Rectal smooth muscle tissue (tissue), 1 donor: ENCODE measurements around the gene TNIK.

Experiments
- H3K27ac ChIP-seq: one replicate; pipeline ENCODE4 v1.7.0; 2013; ENCODE audit warnings: low read depth, low read length, inconsistent platforms
- H3K27me3 ChIP-seq: one replicate; pipeline ENCODE4 v1.7.0; 2013; ENCODE audit warnings: low read length; ENCODE audit not compliant: control insufficient read depth, insufficient read depth
- H3K36me3 ChIP-seq: one replicate; pipeline ENCODE4 v1.7.0; 2013; ENCODE audit warnings: low read length; ENCODE audit not compliant: control insufficient read depth, insufficient read depth
- H3K4me1 ChIP-seq: one replicate; pipeline ENCODE4 v1.7.0; 2013; ENCODE audit warnings: low read length; ENCODE audit not compliant: control insufficient read depth, insufficient read depth
- H3K4me3 ChIP-seq: one replicate; pipeline ENCODE4 v1.7.0; 2013; ENCODE audit warnings: low read length
- H3K9ac ChIP-seq: one replicate; pipeline ENCODE4 v1.7.0; 2013; ENCODE audit warnings: low read length

TNIK gene

GRCh38 chr3:171464462-171464861, 4.3 kb upstream of the TNIK start:
- Histone ChIP-seq H3K27me3 (no peaks in the 10 kb centered on the region), H3K36me3 (no peaks in the 10 kb centered on the region), H3K9ac (no peak overlapping the region), H3K4me3 (no peak overlapping the region), H3K27ac (no peak overlapping the region), H3K4me1 (peaks cover 4% of the 10 kb centered on the region)

DNA sequence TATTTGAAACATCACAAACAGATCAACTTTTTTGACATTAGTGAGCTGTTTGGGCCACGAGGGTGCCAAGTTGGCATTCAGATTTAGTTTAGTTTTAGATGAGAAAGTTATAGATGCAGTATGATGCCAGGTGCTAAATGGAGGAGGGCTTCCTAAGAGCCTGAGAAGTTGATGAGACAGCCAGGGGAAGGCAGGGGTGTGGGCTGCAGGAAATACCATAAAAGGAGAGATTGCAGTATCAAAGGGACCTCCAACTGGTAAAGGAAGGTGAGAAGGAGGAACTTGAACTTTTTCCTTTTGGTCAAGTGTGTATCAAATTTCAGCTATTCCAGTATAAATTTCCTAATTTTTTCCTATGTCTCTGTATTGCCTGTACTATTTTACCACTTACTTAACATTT, 2.0 kb upstream of the TNIK start:
- peaks cover 8% of the 10 kb centered on the region for H3K4me1 ChIP-seq
- H3K4me3 ChIP-seq, result no peak overlapping the region
- H3K27ac ChIP-seq, result no peak overlapping the region
- no peaks in the 10 kb centered on the region for H3K36me3 ChIP-seq
- no peak overlapping the region for H3K9ac ChIP-seq
- no peaks in the 10 kb centered on the region for H3K27me3 ChIP-seq

GRCh38 chr3:171461525-171461917, 1.3 kb upstream of the TNIK start:
- Histone ChIP-seq H3K9ac (no peak overlapping the region), H3K27me3 (no peaks in the 10 kb centered on the region), H3K4me1 (peaks cover 8% of the 10 kb centered on the region), H3K36me3 (no peaks in the 10 kb centered on the region), H3K27ac (peak overlapping the region; percentile 82), H3K4me3 (peak overlapping the region; percentile 93)

- Histone ChIP-seq H3K9ac (peak overlapping the region; percentile 55), H3K27ac (peak overlapping the region; percentile 82), H3K27me3 (no peaks in the 10 kb centered on the region), H3K4me1 (peaks cover 8% of the 10 kb centered on the region), H3K4me3 (peak overlapping the region; percentile 93), H3K36me3 (no peaks in the 10 kb centered on the region)
These were observed 720 bp upstream of the TNIK start for GRCh38 chr3:171460725-171461524.

- H3K9ac ChIP-seq, result peak overlapping the region; percentile 45
- no peaks in the 10 kb centered on the region for H3K36me3 ChIP-seq
- no peaks in the 10 kb centered on the region for H3K27me3 ChIP-seq
- H3K4me1 ChIP-seq, result peaks cover 8% of the 10 kb centered on the region
- H3K27ac ChIP-seq, result peak overlapping the region; percentile 82
- H3K4me3 ChIP-seq, result peak overlapping the region; percentile 93
These were observed 866 bp downstream of the TNIK start for GRCh38 chr3:171459137-171459941.

DNA sequence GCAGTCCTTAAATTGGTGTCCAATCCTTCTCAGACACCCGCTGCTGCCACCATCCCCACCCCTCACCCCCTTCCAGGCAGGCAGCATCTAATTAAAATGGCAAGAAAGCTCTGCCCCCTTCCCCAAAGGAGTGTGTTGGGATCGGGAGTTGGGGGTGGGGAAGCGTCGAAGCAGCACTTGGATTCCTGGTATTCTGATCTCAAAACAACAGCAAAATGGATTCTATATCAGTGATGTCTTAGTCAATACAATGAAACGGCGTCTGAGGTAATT, 1.4 kb downstream of the TNIK start:
- Histone ChIP-seq H3K4me1 (peaks cover 8% of the 10 kb centered on the region), H3K9ac (peak overlapping the region; percentile 10), H3K4me3 (peak overlapping the region; percentile 93), H3K27ac (no peak overlapping the region), H3K36me3 (no peaks in the 10 kb centered on the region), H3K27me3 (no peaks in the 10 kb centered on the region)

DNA sequence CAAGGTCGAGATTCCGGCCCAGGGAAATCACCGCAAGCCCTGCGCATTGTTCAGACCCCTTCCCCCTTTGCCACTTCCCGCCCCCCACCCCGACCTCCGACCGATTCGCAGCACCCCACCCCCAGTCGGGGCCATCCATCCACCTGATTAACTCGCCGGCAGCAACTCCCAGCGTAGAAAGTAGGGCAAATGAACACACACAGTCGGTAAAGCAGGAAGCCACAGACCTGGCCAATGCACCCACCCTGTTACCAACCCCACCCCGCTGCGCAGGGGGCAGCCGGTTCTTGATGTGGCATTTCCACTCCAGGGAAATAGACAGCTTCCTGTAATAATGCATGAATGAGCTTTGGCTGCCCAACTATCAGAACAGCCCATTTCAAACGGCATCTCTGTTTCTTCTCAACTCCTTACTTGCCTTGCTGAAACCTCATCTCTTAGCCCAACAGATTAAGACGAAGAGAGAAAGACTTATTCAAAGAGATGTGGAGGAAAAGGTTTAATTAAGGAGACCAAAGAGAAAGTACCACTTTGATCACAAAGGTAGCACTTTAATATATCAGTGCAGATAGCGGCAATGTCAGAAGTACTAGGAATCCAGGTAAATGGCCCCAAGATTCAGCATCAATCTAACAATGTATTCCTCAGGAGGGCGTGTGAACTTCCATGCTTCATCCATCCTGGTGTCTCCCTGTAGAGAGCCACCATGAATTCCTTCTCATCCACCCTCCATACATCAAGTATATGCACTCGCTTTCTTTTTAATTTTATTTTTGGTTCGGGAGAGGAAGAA, 1.9 kb downstream of the TNIK start:
- Histone ChIP-seq H3K27me3 (no peaks in the 10 kb centered on the region), H3K4me1 (peaks cover 8% of the 10 kb centered on the region), H3K36me3 (no peaks in the 10 kb centered on the region), H3K9ac (peak overlapping the region; percentile 10), H3K27ac (no peak overlapping the region), H3K4me3 (peak overlapping the region; percentile 93)

- Histone ChIP-seq H3K27me3 (no peaks in the 10 kb centered on the region), H3K9ac (no peak overlapping the region), H3K27ac (no peak overlapping the region), H3K4me3 (peak overlapping the region; percentile 93), H3K4me1 (peaks cover 8% of the 10 kb centered on the region), H3K36me3 (no peaks in the 10 kb centered on the region)
These were observed 2.6 kb downstream of the TNIK start for GRCh38 chr3:171457607-171458061.

DNA sequence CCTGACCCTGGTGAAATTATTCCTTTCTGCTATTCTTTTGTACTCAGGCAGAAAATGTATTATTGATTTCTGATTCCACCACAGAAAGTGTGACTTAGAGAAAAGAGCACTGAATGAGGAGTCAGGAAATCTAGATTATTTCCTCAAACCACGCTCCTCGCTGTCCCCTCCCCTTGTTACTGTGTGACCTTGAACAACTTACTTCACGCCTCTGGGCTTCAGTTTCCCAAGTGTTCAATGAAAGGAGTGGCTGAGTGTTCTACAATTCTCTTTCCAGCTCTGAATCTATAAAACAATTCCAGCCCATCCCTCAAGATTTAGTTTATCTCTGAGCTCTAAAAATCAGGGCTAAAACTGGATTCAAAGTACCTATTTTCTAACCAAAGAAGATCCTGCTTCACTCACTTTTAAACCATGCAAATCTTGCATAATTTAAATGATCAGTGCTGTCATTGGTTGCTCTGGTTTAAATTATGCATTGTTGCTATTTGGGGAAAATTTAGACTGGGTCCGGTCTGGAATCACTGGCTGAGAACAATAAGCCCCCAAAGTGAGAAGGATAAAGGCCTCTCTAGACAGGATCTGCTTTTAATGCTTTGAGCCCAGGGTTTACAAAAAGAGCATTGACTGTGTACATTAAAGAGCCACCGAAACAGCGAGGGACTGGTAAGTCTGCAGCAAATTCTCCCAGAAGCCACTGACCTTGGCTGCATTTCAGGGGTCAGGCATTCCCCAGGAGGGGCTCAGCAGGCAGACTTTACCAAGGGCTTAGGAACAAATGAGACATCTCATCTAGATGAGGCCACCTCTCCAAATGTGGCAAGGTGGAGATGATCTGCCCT, 3.2 kb downstream of the TNIK start:
- Histone ChIP-seq H3K27me3 (no peaks in the 10 kb centered on the region), H3K4me3 (peak overlapping the region; percentile 93), H3K4me1 (peaks cover 5% of the 10 kb centered on the region), H3K27ac (no peak overlapping the region), H3K36me3 (no peaks in the 10 kb centered on the region), H3K9ac (no peak overlapping the region)

GRCh38 chr3:171455603-171456550, 4.3 kb downstream of the TNIK start:
- Histone ChIP-seq H3K4me3 (no peak overlapping the region), H3K9ac (no peak overlapping the region), H3K27ac (no peak overlapping the region), H3K27me3 (no peaks in the 10 kb centered on the region), H3K36me3 (no peaks in the 10 kb centered on the region), H3K4me1 (peaks cover 4% of the 10 kb centered on the region)

DNA sequence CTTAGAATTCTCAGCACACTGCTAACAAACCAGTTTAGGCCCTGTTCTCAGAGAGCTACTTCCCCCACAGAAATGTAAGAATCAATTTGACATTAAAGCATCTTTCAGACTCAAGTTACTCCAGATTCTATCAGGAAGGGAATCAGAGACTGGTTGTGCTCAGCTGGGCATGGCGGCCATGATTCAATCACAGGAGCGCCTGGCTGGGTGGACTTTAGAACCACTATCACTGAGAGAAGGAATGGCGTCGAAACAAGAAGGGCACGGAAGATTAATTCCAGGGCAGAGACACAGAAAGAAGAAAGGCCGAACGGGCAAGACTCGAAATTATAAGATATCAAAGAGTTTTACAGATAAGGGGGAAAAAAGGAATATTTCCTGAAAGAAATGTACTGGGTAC, 6.2 kb downstream of the TNIK start:
- H3K9ac ChIP-seq, result no peak overlapping the region
- H3K4me3 ChIP-seq, result no peak overlapping the region
- H3K27ac ChIP-seq, result no peak overlapping the region
- H3K27me3 ChIP-seq, result no peaks in the 10 kb centered on the region
- H3K4me1 ChIP-seq, result peaks cover 4% of the 10 kb centered on the region
- no peaks in the 10 kb centered on the region for H3K36me3 ChIP-seq
